Psoas muscle (tissue), 8 donors: ENCODE results near the gene TNFRSF14. TPM values are rescaled to one million over a fixed set of nuclear protein-coding genes. Genes with fewer than 3 reads are reported as not detected.
A peak's percentile ranks its signal among the peaks of the same experiment; 100 is the strongest.

ENCODE experiments used
- ATAC-seq, 4 donors: fragments of 200-7000 bp; cut with Tn5 transposase; one replicate each; pipeline ENCODE4 v1.9.1; 2020; ENCODE audit warnings: moderate library complexity in 3 of 4, mild to moderate bottlenecking in 2 of 4
- DNase-seq, 2 donors: peaks; one replicate each; pipeline ENCODE4 v3.0.0-alpha.2; 2020
- H3K27ac ChIP-seq: fragments of 200-600 bp; one replicate; pipeline ENCODE4 v1.8.0; 2022
- H3K27me3 ChIP-seq, 3 donors: fragments of 200-600 bp in 1 of 3; one replicate each; pipeline versions ENCODE4 v1.6.1 to v1.8.0; 2013 to 2022; ENCODE audit warnings: low read length in 2 of 3, mild to moderate bottlenecking in 2 of 3, moderate library complexity in 1 of 3; ENCODE audit not compliant: insufficient read depth in 3 of 3
- H3K36me3 ChIP-seq, 2 donors: fragments of 200-600 bp in 1 of 2; one replicate each; pipeline versions ENCODE4 v1.6.1 to v1.8.0; 2013 to 2022; ENCODE audit warnings: low read depth in 1 of 2, mild to moderate bottlenecking in 1 of 2, moderate library complexity in 1 of 2; ENCODE audit not compliant: insufficient read depth in 1 of 2
- H3K4me1 ChIP-seq: fragments of 200-600 bp; one replicate; pipeline ENCODE4 v1.8.0; 2022
- H3K4me3 ChIP-seq: fragments of 200-600 bp; one replicate; pipeline ENCODE4 v1.8.0; 2022; ENCODE audit warnings: mild to moderate bottlenecking
- H3K9me3 ChIP-seq: fragments of 200-600 bp; one replicate; pipeline ENCODE4 v1.8.0; 2022
- CTCF ChIP-seq: fragments of 200-600 bp; IDR thresholded peaks from one replicate; pipeline ENCODE4 v1.8.0; 2022; ENCODE audit warnings: antibody characterized with exemption
- WGBS, 3 donors: extraction: QIAGEN DNeasy Blood & Tissue Kit; methylation state at CpG; one replicate each; pipeline versions ENCODE4 v1.1.6 to v1.1.7; 2013; 5-methylcytosine and 5-hydroxymethylcytosine counted together
- intact Hi-C, 2 donors: fragments of 100-400 bp; cut with DNase I; formaldehyde crosslinking; loops; one replicate each; pipeline versions ENCODE4 v1.11.0 to v1.14.2; 2022
- polyA plus RNA-seq, 3 donors: library from polyadenylated mRNA; stranded (reverse); fragments of 200-250 nt; gene quantifications; one replicate each; pipeline ENCODE4 v1.2.3, GENCODE V29; 2013
- total RNA-seq, 4 donors: library from RNA; stranded (reverse); fragmentation: NEBNext Ultra II Directional in 2 of 4; extraction: Animal tissue kit (Norgen Biotek cat#: 25700) in 2 of 4; gene quantifications; one replicate each; pipeline versions ENCODE4 v1.2.1 to v1.2.4, GENCODE V29; 2021 to 2023
- donor health status: healthy with polysubstance abuse.
- donor health status: DM: no; HTN: no; CAD: no; lungs with moderate emphysema.
- donor health status: Bipolar disorder and iron deficiency.
- donor health status: healthy.
- donor health status: DM: yes; HTN: yes; CAD: no.
- donor health status: DM: no; HTN: no; CAD: no.
- donor health status: DM: no; HTN: no; CAD: no.
- donor health status: DM: yes; HTN: yes; CAD: no.

Gene TNFRSF14
- total and polyA plus RNA-seq, 7 donors = 6.2 to 10.8 (median 8.2) TPM

GRCh38 chr1:2523891-2524609 is 32.1 kb upstream of the TNFRSF14 start:
- 57 to 79% (median 69%) methylated on average over 10 of the region's 10 CpGs for whole genome bisulfite sequencing, 3 donors
- Histone ChIP-seq H3K4me3 (peak overlapping the region; percentile 77), H3K4me1 (peaks cover 52% of the 10 kb centered on the region), H3K27ac (peak overlapping the region; percentile 77), H3K9me3 (no peaks in the 10 kb centered on the region), H3K36me3 (peaks cover 6 to 29% of the 10 kb centered on the region in 2 donors), H3K27me3 (no peaks in the 10 kb centered on the region)
- intact Hi-C loops = no loop called here
- peak; percentile 14 for TF ChIP-seq CTCF
- no peak for ATAC-seq
- no peak for DNase-seq

- H3K36me3 ChIP-seq = peaks cover 0 to 14% of the 10 kb centered on the region in 2 donors
- no peaks in the 10 kb centered on the region for H3K27me3 ChIP-seq
- peak overlapping the region; percentile 76 for H3K27ac ChIP-seq
- no peak for ATAC-seq
- 2 to 5% (median 2%) methylated on average over 12 to 20 of the region's 20 CpGs for WGBS, 3 donors
- H3K9me3 ChIP-seq = no peaks in the 10 kb centered on the region
- H3K4me1 ChIP-seq = peaks cover 58% of the 10 kb centered on the region
- intact Hi-C loops = loop anchor here (5.0 kb wide), 3 partner anchors 113 to 338 kb away; partner anchors contain the start of genes MORN1 (in 1 of the 2), PEX10 (in 1 of the 2) and RER1 (in 1 of the 2)
- peak overlapping the region; percentile 77 for H3K4me3 ChIP-seq
- no peak for DNase-seq
- no peak for TF ChIP-seq CTCF
Observed at GRCh38 chr1:2525572-2525919, 30.6 kb upstream of the TNFRSF14 start.

GRCh38 chr1:2525920-2526823 is 30.0 kb upstream of the TNFRSF14 start, which contains the start of gene PANK4:
Gene PANK4 (minus strand): TSS chr1:2526596. CDS start chr1:2526587, 9 bp downstream.
- H3K27me3 ChIP-seq = no peaks in the 10 kb centered on the region
- ATAC-seq (peak; percentile 77 to 85 (median 80)), DNase-seq (peak; percentile 95 to 96)
- H3K4me3 ChIP-seq = peak within 1 kb of the TSS; percentile 77
- intact Hi-C loops = loop anchor here (5.0 kb wide), 3 partner anchors 114 to 339 kb away; partner anchors contain the start of genes MORN1 (in 1 of the 2), PEX10 (in 1 of the 2) and RER1 (in 1 of the 2)
- H3K27ac ChIP-seq = peak within 1 kb of the TSS; percentile 76
- 0 to 1% (median 1%) methylated on average over 76 to 107 of the region's 107 CpGs for WGBS, 3 donors
- H3K4me1 ChIP-seq = peaks cover 64% of the 10 kb centered on the region
- peaks cover 0 to 7% of the 10 kb centered on the region in 2 donors for H3K36me3 ChIP-seq
- H3K9me3 ChIP-seq = no peaks in the 10 kb centered on the region
- TF ChIP-seq CTCF = no peak

- Histone ChIP-seq H3K9me3 (no peaks in the 10 kb centered on the region), H3K36me3 (no peaks in the 10 kb centered on the region), H3K4me3 (peak overlapping the region; percentile 77), H3K27ac (peak overlapping the region; percentile 76), H3K27me3 (no peaks in the 10 kb centered on the region), H3K4me1 (peaks cover 72% of the 10 kb centered on the region)
- 12 to 18% (median 15%) methylated on average over 20 of the region's 20 CpGs for WGBS, 3 donors
- intact Hi-C loops = loop anchor here (5.0 kb wide), 3 partner anchors 115 to 340 kb away; partner anchors contain the start of genes MORN1 (in 1 of the 2), PEX10 (in 1 of the 2) and RER1 (in 1 of the 2)
- DNase-seq (peak; percentile 59 to 83), ATAC-seq (peak; percentile 26 to 65 (median 60))
- no peak for TF ChIP-seq CTCF
Observed at GRCh38 chr1:2526824-2527555, 29.2 kb upstream of the TNFRSF14 start.
